ENCODE results near the gene PLXNB2.

The PLXNB2 gene

DNA sequence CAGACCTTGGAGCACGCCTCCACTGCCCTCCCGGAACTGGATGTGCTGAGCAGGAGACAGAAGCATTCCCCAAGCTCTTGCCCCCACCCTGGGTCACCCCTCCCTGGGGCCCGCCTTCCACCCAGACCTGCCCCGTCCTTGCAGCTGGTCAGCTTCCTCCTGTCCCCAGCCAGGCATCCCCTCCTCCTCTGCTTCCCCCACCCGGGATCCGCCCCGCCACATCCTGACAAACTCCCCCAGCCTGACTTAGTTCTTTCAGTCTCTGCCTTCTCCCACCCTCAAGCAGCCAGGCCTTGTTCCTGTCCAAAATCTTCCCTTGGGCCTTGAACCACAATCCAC, 1.1 kb upstream of the PLXNB2 start:
- TF ChIP-seq ZFP30 (CRISPR knock-in tag; IDR thresholded peaks at IDR 0.05): no peak
- TF ChIP-seq, protein P1, sequence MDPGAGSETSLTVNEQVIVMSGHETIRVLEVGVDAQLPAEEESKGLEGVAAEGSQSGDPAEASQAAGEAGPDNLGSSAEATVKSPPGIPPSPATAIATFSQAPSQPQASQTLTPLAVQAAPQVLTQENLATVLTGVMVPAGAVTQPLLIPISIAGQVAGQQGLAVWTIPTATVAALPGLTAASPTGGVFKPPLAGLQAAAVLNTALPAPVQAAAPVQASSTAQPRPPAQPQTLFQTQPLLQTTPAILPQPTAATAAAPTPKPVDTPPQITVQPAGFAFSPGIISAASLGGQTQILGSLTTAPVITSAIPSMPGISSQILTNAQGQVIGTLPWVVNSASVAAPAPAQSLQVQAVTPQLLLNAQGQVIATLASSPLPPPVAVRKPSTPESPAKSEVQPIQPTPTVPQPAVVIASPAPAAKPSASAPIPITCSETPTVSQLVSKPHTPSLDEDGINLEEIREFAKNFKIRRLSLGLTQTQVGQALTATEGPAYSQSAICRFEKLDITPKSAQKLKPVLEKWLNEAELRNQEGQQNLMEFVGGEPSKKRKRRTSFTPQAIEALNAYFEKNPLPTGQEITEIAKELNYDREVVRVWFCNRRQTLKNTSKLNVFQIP (CRISPR knock-in tag; IDR thresholded peaks at IDR 0.05; ENCODE audit: borderline replicate concordance, low read depth): no peak
- TF ChIP-seq PPARA (CRISPR knock-in tag; IDR thresholded peaks at IDR 0.05; ENCODE audit: borderline replicate concordance): no peak
- TF ChIP-seq CSRNP3 (CRISPR knock-in tag; IDR thresholded peaks at IDR 0.05): no peak
- no peak for TF ChIP-seq CSDC2 (CRISPR knock-in tag; IDR thresholded peaks at IDR 0.05)
- TF ChIP-seq ZC3H10 (CRISPR knock-in tag; IDR thresholded peaks at IDR 0.05): no peak
- TF ChIP-seq, protein P2, sequence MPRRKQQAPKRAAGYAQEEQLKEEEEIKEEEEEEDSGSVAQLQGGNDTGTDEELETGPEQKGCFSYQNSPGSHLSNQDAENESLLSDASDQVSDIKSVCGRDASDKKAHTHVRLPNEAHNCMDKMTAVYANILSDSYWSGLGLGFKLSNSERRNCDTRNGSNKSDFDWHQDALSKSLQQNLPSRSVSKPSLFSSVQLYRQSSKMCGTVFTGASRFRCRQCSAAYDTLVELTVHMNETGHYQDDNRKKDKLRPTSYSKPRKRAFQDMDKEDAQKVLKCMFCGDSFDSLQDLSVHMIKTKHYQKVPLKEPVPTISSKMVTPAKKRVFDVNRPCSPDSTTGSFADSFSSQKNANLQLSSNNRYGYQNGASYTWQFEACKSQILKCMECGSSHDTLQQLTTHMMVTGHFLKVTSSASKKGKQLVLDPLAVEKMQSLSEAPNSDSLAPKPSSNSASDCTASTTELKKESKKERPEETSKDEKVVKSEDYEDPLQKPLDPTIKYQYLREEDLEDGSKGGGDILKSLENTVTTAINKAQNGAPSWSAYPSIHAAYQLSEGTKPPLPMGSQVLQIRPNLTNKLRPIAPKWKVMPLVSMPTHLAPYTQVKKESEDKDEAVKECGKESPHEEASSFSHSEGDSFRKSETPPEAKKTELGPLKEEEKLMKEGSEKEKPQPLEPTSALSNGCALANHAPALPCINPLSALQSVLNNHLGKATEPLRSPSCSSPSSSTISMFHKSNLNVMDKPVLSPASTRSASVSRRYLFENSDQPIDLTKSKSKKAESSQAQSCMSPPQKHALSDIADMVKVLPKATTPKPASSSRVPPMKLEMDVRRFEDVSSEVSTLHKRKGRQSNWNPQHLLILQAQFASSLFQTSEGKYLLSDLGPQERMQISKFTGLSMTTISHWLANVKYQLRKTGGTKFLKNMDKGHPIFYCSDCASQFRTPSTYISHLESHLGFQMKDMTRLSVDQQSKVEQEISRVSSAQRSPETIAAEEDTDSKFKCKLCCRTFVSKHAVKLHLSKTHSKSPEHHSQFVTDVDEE (CRISPR knock-in tag; IDR thresholded peaks at IDR 0.05): no peak
- TF ChIP-seq ZFP3 (CRISPR knock-in tag; IDR thresholded peaks at IDR 0.05): no peak
- no peak for TF ChIP-seq OSR1 (CRISPR knock-in tag; IDR thresholded peaks at IDR 0.05)
- TF ChIP-seq ZNF70 (CRISPR knock-in tag; IDR thresholded peaks at IDR 0.05): no peak
- no peak for TF ChIP-seq ZNF8 (CRISPR knock-in tag; IDR thresholded peaks at IDR 0.05)
- TF ChIP-seq ARNTL (CRISPR knock-in tag; IDR thresholded peaks at IDR 0.05; ENCODE audit: borderline replicate concordance, low read depth): no peak
- no peak for TF ChIP-seq SNAI2 (CRISPR knock-in tag; IDR thresholded peaks at IDR 0.05)
- TF ChIP-seq, protein P3, sequence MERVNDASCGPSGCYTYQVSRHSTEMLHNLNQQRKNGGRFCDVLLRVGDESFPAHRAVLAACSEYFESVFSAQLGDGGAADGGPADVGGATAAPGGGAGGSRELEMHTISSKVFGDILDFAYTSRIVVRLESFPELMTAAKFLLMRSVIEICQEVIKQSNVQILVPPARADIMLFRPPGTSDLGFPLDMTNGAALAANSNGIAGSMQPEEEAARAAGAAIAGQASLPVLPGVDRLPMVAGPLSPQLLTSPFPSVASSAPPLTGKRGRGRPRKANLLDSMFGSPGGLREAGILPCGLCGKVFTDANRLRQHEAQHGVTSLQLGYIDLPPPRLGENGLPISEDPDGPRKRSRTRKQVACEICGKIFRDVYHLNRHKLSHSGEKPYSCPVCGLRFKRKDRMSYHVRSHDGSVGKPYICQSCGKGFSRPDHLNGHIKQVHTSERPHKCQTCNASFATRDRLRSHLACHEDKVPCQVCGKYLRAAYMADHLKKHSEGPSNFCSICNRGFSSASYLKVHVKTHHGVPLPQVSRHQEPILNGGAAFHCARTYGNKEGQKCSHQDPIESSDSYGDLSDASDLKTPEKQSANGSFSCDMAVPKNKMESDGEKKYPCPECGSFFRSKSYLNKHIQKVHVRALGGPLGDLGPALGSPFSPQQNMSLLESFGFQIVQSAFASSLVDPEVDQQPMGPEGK (CRISPR knock-in tag; IDR thresholded peaks at IDR 0.05; ENCODE audit: borderline replicate concordance): no peak
- TF ChIP-seq BACH2 (CRISPR knock-in tag; IDR thresholded peaks at IDR 0.05; ENCODE audit: borderline replicate concordance): no peak
- no peak for TF ChIP-seq GLIS3 (CRISPR knock-in tag; IDR thresholded peaks at IDR 0.05)
- TF ChIP-seq TCF4 (CRISPR knock-in tag; IDR thresholded peaks at IDR 0.05; ENCODE audit: borderline replicate concordance): no peak
- TF ChIP-seq RARB (CRISPR knock-in tag; IDR thresholded peaks at IDR 0.05): no peak
- TF ChIP-seq CREB5 (CRISPR knock-in tag; IDR thresholded peaks at IDR 0.05; ENCODE audit: low read depth): no peak
- peak; percentile 10 for ATAC-seq

DNA sequence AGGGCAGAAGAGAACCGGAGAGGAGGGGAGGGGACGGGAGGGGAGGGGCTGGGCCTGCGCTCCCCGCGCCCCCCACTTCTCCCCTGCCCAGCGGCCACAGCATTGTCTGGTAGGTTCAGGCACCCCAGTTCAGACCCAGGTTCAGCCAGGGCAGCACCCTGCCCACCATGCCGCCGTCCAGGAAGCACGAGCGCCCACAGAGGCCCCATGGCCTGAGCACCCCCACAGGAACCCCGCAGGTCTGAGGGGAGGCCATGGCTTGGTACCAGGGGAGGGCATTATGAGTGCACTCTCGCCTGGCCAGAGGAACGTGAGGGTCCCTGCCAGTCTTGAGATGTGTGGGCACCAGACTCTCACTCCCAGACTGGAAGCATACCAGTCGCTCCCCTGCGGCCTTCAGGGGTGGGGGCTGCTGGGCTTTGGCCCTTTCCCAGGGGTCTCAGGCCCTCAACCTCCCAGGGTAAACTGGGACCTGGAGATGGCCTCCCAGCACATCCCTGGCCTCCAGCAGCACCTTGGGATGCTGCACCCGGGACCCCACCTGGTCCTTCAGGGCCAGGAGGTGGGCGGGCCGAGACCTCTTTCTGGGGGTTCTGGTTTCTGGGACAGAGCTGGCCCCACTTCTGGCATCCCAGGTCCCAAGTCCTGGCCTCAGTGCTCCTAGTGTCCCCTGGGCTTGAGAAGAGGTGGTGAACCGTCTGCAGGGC, 597 bp upstream of the PLXNB2 start:
- TF ChIP-seq TOX (CRISPR knock-in tag; IDR thresholded peaks at IDR 0.05; ENCODE audit: borderline replicate concordance): no peak
- no peak for TF ChIP-seq ZC3H10 (CRISPR knock-in tag; IDR thresholded peaks at IDR 0.05)
- TF ChIP-seq ZNF565 (CRISPR knock-in tag; conservative IDR thresholded peaks at IDR 0.05; ENCODE audit: low read depth): no peak
- no peak for TF ChIP-seq OSR1 (CRISPR knock-in tag; IDR thresholded peaks at IDR 0.05)
- TF ChIP-seq ISL1 (CRISPR knock-in tag; IDR thresholded peaks at IDR 0.05): no peak
- no peak for TF ChIP-seq ZFP30 (CRISPR knock-in tag; IDR thresholded peaks at IDR 0.05)
- no peak for TF ChIP-seq ESRRG (CRISPR knock-in tag; IDR thresholded peaks at IDR 0.05)
- TF ChIP-seq PPARA (CRISPR knock-in tag; IDR thresholded peaks at IDR 0.05; ENCODE audit: borderline replicate concordance): no peak
- no peak for TF ChIP-seq ZNF70 (CRISPR knock-in tag; IDR thresholded peaks at IDR 0.05)
- TF ChIP-seq, protein P2 (CRISPR knock-in tag; IDR thresholded peaks at IDR 0.05): no peak
- no peak for TF ChIP-seq CSDC2 (CRISPR knock-in tag; IDR thresholded peaks at IDR 0.05)
- peak; percentile 2 for ATAC-seq
